K562 (cell line): ENCODE data around the gene VNN1. TPM values are rescaled to one million over a fixed set of nuclear protein-coding genes. Genes with fewer than 3 reads are reported as not detected.

Experiments
- ATAC-seq: fragments of 200-7000 bp; cut with Tn5 transposase; 3 replicates; pipeline ENCODE4 v1.9.1; 2020; ENCODE audit warnings: moderate library complexity
- BruUV-seq: library from RNA; stranded (reverse); fragments of 400-500 nt; replicated peaks from 2 replicates; lab custom pipeline; 2021; lab: Mats Ljungman, UMichigan
- CTCF ChIA-PET: fragments of 300-600 bp; formaldehyde crosslinking; extraction: SDS; loops from one replicate; lab custom pipeline; 2021; ENCODE audit warnings: low intra/inter-chr PET ratio; lab: Yijun Ruan, JAX
- POLR2A ChIA-PET: fragments of 300-600, 350-650 bp; sonication (Branson Sonifier 250); formaldehyde crosslinking; extraction: SDS; loops from one replicate; lab custom pipeline; 2021; ENCODE audit warnings: antibody characterized with exemption, inconsistent platforms; lab: Yijun Ruan, JAX
- DNase-seq, 4 experiments: peaks; one replicate each; pipeline versions ENCODE4 v3.0.0 to v3.0.0-alpha.2; 2011 to 2018; ENCODE audit warnings: low spot score in 3 of 4, mixed read lengths in 3 of 4; ENCODE audit errors: extremely low read depth in 1 of 4
- FAIRE-seq: peaks from 2 replicates; lab custom pipeline; 2011; peaks lifted over from hg19 to GRCh38; lab: Jason Lieb, UNC
- H2AFZ ChIP-seq: 2 replicates; pipeline ENCODE4 v1.6.0; 2011; ENCODE audit warnings: low read depth, low read length, control low read depth, inconsistent platforms
- H3K27ac ChIP-seq: fragments of 200-600 bp; 3 replicates; pipeline ENCODE4 v1.8.0; 2011; ENCODE audit warnings: low read depth, mild to moderate bottlenecking, control low read depth, inconsistent platforms, low read length, moderate library complexity, mixed read lengths; ENCODE audit errors: extremely low read depth
- H3K27me3 ChIP-seq, 2 experiments: fragments of 300-600 bp in 1 of 2; 2 replicates in 1 of 2; 3 replicates in 1 of 2; pipeline versions ENCODE4 v1.6.0 to v1.8.0; 2011; ENCODE audit warnings: inconsistent platforms in 2 of 2, low read length in 2 of 2, mild to moderate bottlenecking in 1 of 2, mixed read lengths in 1 of 2, moderate library complexity in 1 of 2; ENCODE audit not compliant: control insufficient read depth in 2 of 2, insufficient read depth in 2 of 2
- H3K36me3 ChIP-seq: fragments of 300-600 bp; 3 replicates; pipeline ENCODE4 v1.8.0; 2011; ENCODE audit warnings: mild to moderate bottlenecking, low read length, inconsistent platforms; ENCODE audit not compliant: control insufficient read depth, insufficient read depth
- H3K4me1 ChIP-seq, 2 experiments: fragments of 200-600 bp in 1 of 2; replicated peaks in 1 of 2; 2 replicates in 1 of 2; 3 replicates in 1 of 2; pipeline versions ENCODE4 v1.5.1 to v1.8.0; 2011; ENCODE audit warnings: inconsistent platforms in 2 of 2, low read length in 2 of 2, mild to moderate bottlenecking in 1 of 2, mixed read lengths in 1 of 2, moderate library complexity in 1 of 2; ENCODE audit not compliant: control insufficient read depth in 2 of 2, insufficient read depth in 2 of 2
- H3K4me2 ChIP-seq: 2 replicates; pipeline ENCODE4 v1.6.1; 2011; ENCODE audit warnings: low read length, control low read depth, inconsistent platforms, mixed read lengths; ENCODE audit not compliant: insufficient read depth
- H3K4me3 ChIP-seq: fragments of 200-600 bp; sonication (generic), shearing (Covaris generic); 2 replicates; pipeline ENCODE4 v1.5.1; 2016; ENCODE audit warnings: control low read depth, inconsistent platforms
- H3K79me2 ChIP-seq: fragments of 200-600 bp; 3 replicates; pipeline ENCODE4 v1.8.0; 2011; ENCODE audit warnings: low read length, inconsistent platforms; ENCODE audit not compliant: control insufficient read depth, insufficient read depth
- H3K9ac ChIP-seq, 2 experiments: 2 replicates each; pipeline versions ENCODE4 v1.6.0 to v1.6.1; 2011; ENCODE audit warnings: low read depth in 2 of 2, low read length in 2 of 2, control low read depth in 1 of 2, inconsistent platforms in 1 of 2, mild to moderate bottlenecking in 1 of 2, mixed read lengths in 1 of 2; ENCODE audit not compliant: insufficient read depth in 1 of 2
- H3K9me1 ChIP-seq: one replicate; pipeline ENCODE4 v1.6.0; 2011; ENCODE audit warnings: inconsistent platforms, mild to moderate bottlenecking, low read length, moderate library complexity; ENCODE audit not compliant: control insufficient read depth, insufficient read depth
- H3K9me3 ChIP-seq: replicated peaks from 2 replicates; pipeline ENCODE4 v1.5.1; 2011; ENCODE audit warnings: low read depth, low read length, inconsistent platforms; ENCODE audit not compliant: control insufficient read depth, insufficient read depth
- H4K20me1 ChIP-seq: replicated peaks from 2 replicates; pipeline ENCODE4 v1.6.1; 2011; ENCODE audit warnings: low read length, inconsistent platforms, mixed read lengths; ENCODE audit not compliant: control insufficient read depth, insufficient read depth
- GTF2F1 ChIP-seq: IDR thresholded peaks from 2 replicates; pipeline ENCODE4 v1.6.1; 2011; ENCODE audit warnings: low read depth, low read length, improper control_type of control experiment
- MCM3 ChIP-seq: fragments of 450-650 bp; IDR thresholded peaks from 2 replicates; pipeline ENCODE4 v1.6.1; 2016
- NCOR1 ChIP-seq: fragments of 450-650 bp; IDR thresholded peaks from 2 replicates; pipeline ENCODE4 v1.6.1; 2016; ENCODE audit warnings: mild to moderate bottlenecking, moderate library complexity
- PHF20 ChIP-seq: fragments of 450-650 bp; IDR thresholded peaks from 2 replicates; pipeline ENCODE4 v1.6.1; 2018; ENCODE audit not compliant: partially characterized antibody
- ZNF347 ChIP-seq: fragments of 450-650 bp; formaldehyde crosslinking; IDR thresholded peaks from 2 replicates; pipeline ENCODE4 v1.4.0; 2020; ENCODE audit warnings: low read depth, mild to moderate bottlenecking, moderate library complexity
- WGBS: fragments of 100-300 bp; shearing (Covaris generic); methylation state at CpG from one replicate; pipeline ENCODE4 v1.1.6; 2016; ENCODE audit warnings: low coverage, mixed read lengths; ENCODE audit not compliant: insufficient coverage; ENCODE audit errors: missing lambda C conversion rate; 5-methylcytosine and 5-hydroxymethylcytosine counted together
- in situ Hi-C: fragments of 300-500 bp; cut with MboI; formaldehyde crosslinking; loops from 4 replicates; pipeline ENCODE4 v1.15.0; 2018; ENCODE audit warnings: inconsistent platforms, mixed read lengths
- intact Hi-C: fragments of 100-400 bp; cut with micrococcal nuclease; formaldehyde crosslinking; loops from 2 replicates; pipeline ENCODE4 v1.14.2; 2022
- polyA plus RNA-seq, 8 experiments: library from polyadenylated mRNA; depleted of rRNA in 4 of 8; stranded (reverse) in 5 of 8; unstranded in 3 of 8; fragments of >200 nt; fragmentation: Nextera tagmentation in 2 of 8; fragmentation: Illumina TruSeq in 1 of 8; extraction: Ambion mirVana in 2 of 8; extraction: Trizol in 1 of 8; gene quantifications; 2 replicates each; pipeline versions ENCODE4 v1.2.1 to v1.2.3, GENCODE V29; 2011 to 2014; ENCODE audit warnings: inconsistent platforms in 1 of 8, missing spikeins in 1 of 8
- total RNA-seq, 7 experiments: library from RNA; depleted of rRNA in 6 of 7; stranded (reverse); fragments of >200 nt in 6 of 7; fragmentation: Illumina TruSeq in 2 of 7; extraction: Trizol in 2 of 7; gene quantifications; 2 replicates each; pipeline versions ENCODE4 v1.2.1 to v1.2.3, GENCODE V29; 2011 to 2021; ENCODE audit warnings: low replicate concordance in 1 of 7
- TF ChIP-seq, protein P1 (sequence below): fragments of 450-650 bp; formaldehyde crosslinking; IDR thresholded peaks from 2 replicates; pipeline ENCODE4 v1.4.0; 2020; ENCODE audit warnings: mild to moderate bottlenecking, moderate library complexity
- TF ChIP-seq, protein P2 (sequence below): sonication (generic); formaldehyde crosslinking; IDR thresholded peaks from 2 replicates; pipeline ENCODE4 v1.9.0; 2022; ENCODE audit warnings: mild to moderate bottlenecking, missing genetic modification reagents

VNN1 gene
- total and polyA plus RNA-seq, 9 of the 15 experiments (the other 6 are each of a cell fraction or from before 2014, with no cell fraction given) = not detected

DNA sequence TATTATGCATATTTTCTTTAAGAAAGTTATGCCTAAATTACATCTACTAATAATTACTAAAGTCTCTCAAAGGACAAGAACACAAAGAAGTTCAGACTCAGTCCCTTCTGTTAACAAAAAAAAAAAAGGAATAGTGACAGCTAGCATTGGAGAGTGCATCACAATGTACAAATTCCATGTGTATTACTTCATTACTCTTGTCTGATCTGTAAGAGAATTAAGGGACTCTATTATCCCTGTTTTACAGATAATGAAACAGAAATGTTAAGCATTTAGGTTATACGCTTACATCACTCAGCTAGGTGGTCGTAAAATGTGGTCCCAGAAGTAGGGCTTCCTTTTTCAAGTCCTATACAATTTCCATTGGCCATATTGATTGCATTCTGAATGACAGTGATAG, 17.2 kb upstream of the VNN1 start:
- ATAC-seq (no peak), FAIRE-seq (no peak)
- ChIA-PET CTCF (no interaction called here), POLR2A (no interaction called here)
- H3K79me2 ChIP-seq = no peaks in the 10 kb centered on the region
- H3K4me1 ChIP-seq = no peaks in the 10 kb centered on the region
- intact Hi-C loops = no loop called here
- in situ Hi-C loops = no loop called here
- H3K9me3 ChIP-seq = no peaks in the 10 kb centered on the region
- no peak overlapping the region for H3K27ac ChIP-seq
- H3K4me2 ChIP-seq = no peak overlapping the region
- no peak overlapping the region for H2AFZ ChIP-seq
- H3K9ac ChIP-seq = no peak overlapping the region
- no TSS peak for BruUV-seq
- no peak overlapping the region for H3K4me3 ChIP-seq
- H3K36me3 ChIP-seq = no peaks in the 10 kb centered on the region
- 0% methylated on average over 2 of the region's 2 CpGs for WGBS
- TF ChIP-seq, protein P1, sequence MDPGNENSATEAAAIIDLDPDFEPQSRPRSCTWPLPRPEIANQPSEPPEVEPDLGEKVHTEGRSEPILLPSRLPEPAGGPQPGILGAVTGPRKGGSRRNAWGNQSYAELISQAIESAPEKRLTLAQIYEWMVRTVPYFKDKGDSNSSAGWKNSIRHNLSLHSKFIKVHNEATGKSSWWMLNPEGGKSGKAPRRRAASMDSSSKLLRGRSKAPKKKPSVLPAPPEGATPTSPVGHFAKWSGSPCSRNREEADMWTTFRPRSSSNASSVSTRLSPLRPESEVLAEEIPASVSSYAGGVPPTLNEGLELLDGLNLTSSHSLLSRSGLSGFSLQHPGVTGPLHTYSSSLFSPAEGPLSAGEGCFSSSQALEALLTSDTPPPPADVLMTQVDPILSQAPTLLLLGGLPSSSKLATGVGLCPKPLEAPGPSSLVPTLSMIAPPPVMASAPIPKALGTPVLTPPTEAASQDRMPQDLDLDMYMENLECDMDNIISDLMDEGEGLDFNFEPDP (CRISPR knock-in tag) = no peak
- no peak for TF ChIP-seq MCM3
- no peak for TF ChIP-seq GTF2F1
- TF ChIP-seq, protein P2, sequence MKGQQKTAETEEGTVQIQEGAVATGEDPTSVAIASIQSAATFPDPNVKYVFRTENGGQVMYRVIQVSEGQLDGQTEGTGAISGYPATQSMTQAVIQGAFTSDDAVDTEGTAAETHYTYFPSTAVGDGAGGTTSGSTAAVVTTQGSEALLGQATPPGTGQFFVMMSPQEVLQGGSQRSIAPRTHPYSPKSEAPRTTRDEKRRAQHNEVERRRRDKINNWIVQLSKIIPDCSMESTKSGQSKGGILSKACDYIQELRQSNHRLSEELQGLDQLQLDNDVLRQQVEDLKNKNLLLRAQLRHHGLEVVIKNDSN (CRISPR knock-in tag) = no peak
- no peak for TF ChIP-seq ZNF347 (CRISPR knock-in tag)
- TF ChIP-seq NCOR1 = no peak
- TF ChIP-seq PHF20 = no peak
- TF ChIP-seq, all 486 proteins: peak for 0
- no peaks in the 10 kb centered on the region for H3K9me1 ChIP-seq
- no peaks in the 10 kb centered on the region for H4K20me1 ChIP-seq
- DNase-seq = no peak
- peaks cover 0 to 4% of the 10 kb centered on the region in 2 experiments; a peak in 3 of 5 replicates for H3K27me3 ChIP-seq
